Measurements from ENCODE around the gene MPEG1. TPM values are rescaled to one million over a fixed set of nuclear protein-coding genes. Genes with fewer than 3 reads are reported as not detected.

MPEG1 gene
- total RNA-seq, 1 donor from 2014 or later, result not detected

DNA sequence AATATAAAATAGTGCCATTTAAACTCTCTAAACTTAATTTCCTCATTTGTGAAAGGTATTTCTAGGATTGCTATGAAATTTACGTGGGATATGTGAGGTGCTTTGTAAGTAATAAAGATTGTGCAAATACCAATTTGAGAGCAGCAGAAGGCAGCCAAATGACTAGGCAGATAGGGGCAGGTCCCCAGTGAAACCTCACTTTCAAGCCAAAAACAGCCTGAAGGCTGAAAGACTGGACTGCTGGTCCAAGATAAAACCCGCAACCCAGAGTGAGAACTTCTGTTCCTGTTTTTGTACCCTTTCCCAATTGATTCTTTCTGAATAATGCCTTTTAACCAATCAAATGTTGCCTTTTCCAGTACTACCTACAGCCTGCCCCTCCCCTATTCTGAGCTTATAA lies 33.6 kb downstream of the MPEG1 start:
- Mint-ChIP-seq H3K36me3 (ENCODE audit: unreplicated experiment) (no peaks in the 10 kb centered on the region), H3K27me3 (ENCODE audit: unreplicated experiment) (peaks cover 5% of the 10 kb centered on the region), H3K4me3 (ENCODE audit: unreplicated experiment) (no peak overlapping the region), H3K4me1 (ENCODE audit: low read depth, unreplicated experiment) (peaks cover 1% of the 10 kb centered on the region), H3K9me3 (ENCODE audit: unreplicated experiment) (peaks cover 4% of the 10 kb centered on the region), H3K27ac (ENCODE audit: unreplicated experiment) (no peak overlapping the region)
- no peak for DNase-seq
- TF ChIP-seq, protein P1, sequence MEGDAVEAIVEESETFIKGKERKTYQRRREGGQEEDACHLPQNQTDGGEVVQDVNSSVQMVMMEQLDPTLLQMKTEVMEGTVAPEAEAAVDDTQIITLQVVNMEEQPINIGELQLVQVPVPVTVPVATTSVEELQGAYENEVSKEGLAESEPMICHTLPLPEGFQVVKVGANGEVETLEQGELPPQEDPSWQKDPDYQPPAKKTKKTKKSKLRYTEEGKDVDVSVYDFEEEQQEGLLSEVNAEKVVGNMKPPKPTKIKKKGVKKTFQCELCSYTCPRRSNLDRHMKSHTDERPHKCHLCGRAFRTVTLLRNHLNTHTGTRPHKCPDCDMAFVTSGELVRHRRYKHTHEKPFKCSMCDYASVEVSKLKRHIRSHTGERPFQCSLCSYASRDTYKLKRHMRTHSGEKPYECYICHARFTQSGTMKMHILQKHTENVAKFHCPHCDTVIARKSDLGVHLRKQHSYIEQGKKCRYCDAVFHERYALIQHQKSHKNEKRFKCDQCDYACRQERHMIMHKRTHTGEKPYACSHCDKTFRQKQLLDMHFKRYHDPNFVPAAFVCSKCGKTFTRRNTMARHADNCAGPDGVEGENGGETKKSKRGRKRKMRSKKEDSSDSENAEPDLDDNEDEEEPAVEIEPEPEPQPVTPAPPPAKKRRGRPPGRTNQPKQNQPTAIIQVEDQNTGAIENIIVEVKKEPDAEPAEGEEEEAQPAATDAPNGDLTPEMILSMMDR (IDR thresholded peaks at IDR 0.05; ENCODE audit: partially characterized antibody, unreplicated experiment), result no peak

- peaks cover 4% of the 10 kb centered on the region for H3K4me1 Mint-ChIP-seq (ENCODE audit: low read depth, unreplicated experiment)
- H3K27ac Mint-ChIP-seq (ENCODE audit: unreplicated experiment), result no peak overlapping the region
- peaks cover 5% of the 10 kb centered on the region for H3K27me3 Mint-ChIP-seq (ENCODE audit: unreplicated experiment)
- no peak for DNase-seq
- H3K4me3 Mint-ChIP-seq (ENCODE audit: unreplicated experiment), result no peak overlapping the region
- peaks cover 7% of the 10 kb centered on the region for H3K9me3 Mint-ChIP-seq (ENCODE audit: unreplicated experiment)
- no peaks in the 10 kb centered on the region for H3K36me3 Mint-ChIP-seq (ENCODE audit: unreplicated experiment)
- TF ChIP-seq, protein P1 (IDR thresholded peaks at IDR 0.05; ENCODE audit: partially characterized antibody, unreplicated experiment), result no peak
These were observed 34.3 kb downstream of the MPEG1 start for GRCh38 chr11:59178402-59178801.

DNA sequence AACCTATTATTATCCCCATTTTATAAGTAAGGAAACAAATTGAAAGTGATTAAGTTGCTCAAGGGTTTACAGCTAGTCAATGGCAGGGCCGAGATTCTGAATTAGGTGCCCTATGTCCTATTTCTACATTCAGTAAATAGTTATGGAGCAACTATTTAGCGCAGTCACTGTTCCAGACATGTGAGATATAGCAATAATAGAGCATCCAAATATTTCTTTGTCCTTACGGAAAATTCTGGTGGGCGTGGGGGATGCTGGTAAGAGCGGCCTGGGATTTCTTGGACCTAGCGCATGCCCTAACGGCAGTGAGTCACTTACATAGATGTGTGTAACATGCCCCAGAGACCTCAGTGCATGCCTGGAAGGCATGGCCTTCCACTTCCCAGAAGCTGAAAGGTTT lies 36.4 kb downstream of the MPEG1 start:
- H3K4me1 Mint-ChIP-seq (ENCODE audit: low read depth, unreplicated experiment), result peaks cover 4% of the 10 kb centered on the region
- no peaks in the 10 kb centered on the region for H3K36me3 Mint-ChIP-seq (ENCODE audit: unreplicated experiment)

DNA sequence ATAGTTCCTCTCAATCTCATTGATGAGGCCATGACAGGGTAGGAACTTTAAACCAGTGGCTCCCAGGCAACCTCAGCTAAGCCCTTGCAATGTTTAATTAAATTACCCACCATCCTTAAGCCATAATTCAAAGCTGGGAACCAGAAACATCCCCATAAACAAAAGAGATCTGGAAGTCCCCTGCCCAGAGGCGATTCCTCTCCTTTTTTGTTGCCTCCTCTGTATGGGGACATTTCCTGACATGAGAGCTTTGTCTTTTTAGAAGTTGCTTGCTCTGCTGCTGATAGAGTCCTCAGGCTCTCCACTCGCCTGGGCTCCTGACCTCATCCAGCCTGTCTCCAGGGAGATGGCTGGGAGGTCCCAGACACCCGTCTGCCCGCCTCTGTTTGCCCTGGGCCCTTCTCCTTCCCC lies 37.6 kb downstream of the MPEG1 start:
- peaks cover 9% of the 10 kb centered on the region for H3K27me3 Mint-ChIP-seq (ENCODE audit: unreplicated experiment)
- no peak overlapping the region for H3K27ac Mint-ChIP-seq (ENCODE audit: unreplicated experiment)
- DNase-seq, result no peak
- H3K4me1 Mint-ChIP-seq (ENCODE audit: low read depth, unreplicated experiment), result peaks cover 4% of the 10 kb centered on the region
- H3K4me3 Mint-ChIP-seq (ENCODE audit: unreplicated experiment), result no peak overlapping the region
- peaks cover 8% of the 10 kb centered on the region for H3K9me3 Mint-ChIP-seq (ENCODE audit: unreplicated experiment)
- TF ChIP-seq, protein P1 (IDR thresholded peaks at IDR 0.05; ENCODE audit: partially characterized antibody, unreplicated experiment), result no peak
- no peaks in the 10 kb centered on the region for H3K36me3 Mint-ChIP-seq (ENCODE audit: unreplicated experiment)

More for the DNA sequence above, 36.4 kb downstream of the MPEG1 start:
- Mint-ChIP-seq H3K4me3 (ENCODE audit: unreplicated experiment) (no peak overlapping the region), H3K27ac (ENCODE audit: unreplicated experiment) (no peak overlapping the region), H3K27me3 (ENCODE audit: unreplicated experiment) (peaks cover 9% of the 10 kb centered on the region), H3K9me3 (ENCODE audit: unreplicated experiment) (peaks cover 8% of the 10 kb centered on the region)
- TF ChIP-seq, protein P1 (IDR thresholded peaks at IDR 0.05; ENCODE audit: partially characterized antibody, unreplicated experiment), result no peak
- no peak for DNase-seq

DNA sequence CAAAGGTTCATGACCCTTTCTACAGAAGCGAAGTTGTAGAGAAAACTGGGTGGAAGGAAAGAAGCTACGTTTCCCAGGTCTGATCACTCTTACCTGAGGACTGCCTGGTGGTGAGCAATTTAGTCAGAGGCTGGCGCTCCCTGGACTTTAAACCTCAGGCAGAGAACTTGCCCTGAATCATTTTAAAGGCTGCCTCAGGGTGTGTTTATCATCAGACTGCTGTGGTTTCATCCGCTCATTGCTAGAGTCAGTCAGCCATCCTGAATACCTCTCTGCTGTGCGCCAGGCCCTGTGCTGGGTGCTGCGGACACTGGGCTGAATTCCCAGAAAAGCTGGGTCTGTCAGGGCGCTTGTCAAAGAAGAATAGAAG lies 38.1 kb downstream of the MPEG1 start:
- Mint-ChIP-seq H3K9me3 (ENCODE audit: unreplicated experiment) (peaks cover 8% of the 10 kb centered on the region), H3K27ac (ENCODE audit: unreplicated experiment) (no peak overlapping the region), H3K36me3 (ENCODE audit: unreplicated experiment) (no peaks in the 10 kb centered on the region), H3K4me3 (ENCODE audit: unreplicated experiment) (no peak overlapping the region), H3K27me3 (ENCODE audit: unreplicated experiment) (peaks cover 8% of the 10 kb centered on the region), H3K4me1 (ENCODE audit: low read depth, unreplicated experiment) (peaks cover 4% of the 10 kb centered on the region)
- TF ChIP-seq, protein P1 (IDR thresholded peaks at IDR 0.05; ENCODE audit: partially characterized antibody, unreplicated experiment), result no peak
- no peak for DNase-seq

All from glutamatergic neuron (in vitro differentiated cells).